ENCODE results near the gene TM6SF1.

GRCh38 chr15:83082730-83083386 is 24.6 kb upstream of the TM6SF1 start:
- TF ChIP-seq, protein P1, sequence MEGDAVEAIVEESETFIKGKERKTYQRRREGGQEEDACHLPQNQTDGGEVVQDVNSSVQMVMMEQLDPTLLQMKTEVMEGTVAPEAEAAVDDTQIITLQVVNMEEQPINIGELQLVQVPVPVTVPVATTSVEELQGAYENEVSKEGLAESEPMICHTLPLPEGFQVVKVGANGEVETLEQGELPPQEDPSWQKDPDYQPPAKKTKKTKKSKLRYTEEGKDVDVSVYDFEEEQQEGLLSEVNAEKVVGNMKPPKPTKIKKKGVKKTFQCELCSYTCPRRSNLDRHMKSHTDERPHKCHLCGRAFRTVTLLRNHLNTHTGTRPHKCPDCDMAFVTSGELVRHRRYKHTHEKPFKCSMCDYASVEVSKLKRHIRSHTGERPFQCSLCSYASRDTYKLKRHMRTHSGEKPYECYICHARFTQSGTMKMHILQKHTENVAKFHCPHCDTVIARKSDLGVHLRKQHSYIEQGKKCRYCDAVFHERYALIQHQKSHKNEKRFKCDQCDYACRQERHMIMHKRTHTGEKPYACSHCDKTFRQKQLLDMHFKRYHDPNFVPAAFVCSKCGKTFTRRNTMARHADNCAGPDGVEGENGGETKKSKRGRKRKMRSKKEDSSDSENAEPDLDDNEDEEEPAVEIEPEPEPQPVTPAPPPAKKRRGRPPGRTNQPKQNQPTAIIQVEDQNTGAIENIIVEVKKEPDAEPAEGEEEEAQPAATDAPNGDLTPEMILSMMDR (conservative IDR thresholded peaks at IDR 0.05 in 1 of 2, IDR thresholded peaks at IDR 0.05 in 1 of 2; ENCODE audit: extremely low read depth in 1 of 2, insufficient read depth in 1 of 2, low read depth in 1 of 2, low read length in 2 of 2): no peak
- TF ChIP-seq EZH2 (IDR thresholded peaks at IDR 0.05; ENCODE audit: borderline replicate concordance, low read length): no peak

Measured in mammary epithelial cell (primary cell).